GM18907 (cell line): ENCODE data around the gene SLC12A9.
"Not testable (repeated sequence)": the region's sequence is repeated elsewhere in the genome, so short reads cannot be mapped to it uniquely, and the experiment has no call there.

ENCODE experiments used
- ATAC-seq: cut with Tn5 transposase; IDR thresholded peaks from one replicate; pipeline ENCODE4 v1.9.1; 2021; ENCODE audit warnings: mild to moderate bottlenecking, moderate library complexity; ENCODE audit not compliant: unreplicated experiment

Gene SLC12A9

GRCh38 chr7:100852048-100852872, at the start of gene SLC12A9:
Gene SLC12A9, plus strand, starts transcription at chr7:100852713. Its CDS starts 1,485 bp downstream, at chr7:100854198.
- peak; percentile 83 for ATAC-seq

GRCh38 chr7:100802951-100803350, 49.6 kb upstream of the SLC12A9 start:
- no peak for ATAC-seq

- peak; percentile 94 for ATAC-seq
Measured at GRCh38 chr7:100803398-100804161, 48.9 kb upstream of the SLC12A9 start.

GRCh38 chr7:100804681-100805431, 47.7 kb upstream of the SLC12A9 start:
- ATAC-seq, result no peak

GRCh38 chr7:100806276-100806675, 46.2 kb upstream of the SLC12A9 start:
- no peak for ATAC-seq

- not testable (repeated sequence) for ATAC-seq
Measured at GRCh38 chr7:100806883-100807282, 45.6 kb upstream of the SLC12A9 start.

GRCh38 chr7:100808354-100808875, 44.1 kb upstream of the SLC12A9 start:
- no peak for ATAC-seq

GRCh38 chr7:100811480-100811879, 41.0 kb upstream of the SLC12A9 start:
- ATAC-seq, result no peak

- no peak for ATAC-seq
Measured at GRCh38 chr7:100812729-100813128, 39.8 kb upstream of the SLC12A9 start.

- ATAC-seq, result not testable (repeated sequence)
Measured at GRCh38 chr7:100816515-100816914, 36.0 kb upstream of the SLC12A9 start.

- no peak for ATAC-seq
Measured at GRCh38 chr7:100817097-100817496, 35.4 kb upstream of the SLC12A9 start.

- no peak for ATAC-seq
Measured at GRCh38 chr7:100818366-100818765, 34.1 kb upstream of the SLC12A9 start.

- ATAC-seq, result no peak
Measured at GRCh38 chr7:100818825-100819224, 33.7 kb upstream of the SLC12A9 start.

GRCh38 chr7:100819586-100819985, 32.9 kb upstream of the SLC12A9 start:
- no peak for ATAC-seq

- ATAC-seq, result no peak
Measured at GRCh38 chr7:100822236-100823139, 30.0 kb upstream of the SLC12A9 start.

- ATAC-seq, result no peak
Measured at GRCh38 chr7:100823140-100823525, 29.4 kb upstream of the SLC12A9 start.

- no peak for ATAC-seq
Measured at GRCh38 chr7:100823534-100823933, 29.0 kb upstream of the SLC12A9 start.

GRCh38 chr7:100824499-100825214, 27.9 kb upstream of the SLC12A9 start:
- no peak for ATAC-seq

- no peak for ATAC-seq
Measured at GRCh38 chr7:100825215-100825671, 27.3 kb upstream of the SLC12A9 start.
